Spleen (tissue), 11 donors: Measurements from ENCODE around the gene SLC2A11. TPM values are rescaled to one million over a fixed set of nuclear protein-coding genes. Genes with fewer than 3 reads are reported as not detected.

Experiments used
- DNase-seq: peaks from one replicate; pipeline ENCODE4 v3.0.0-alpha.2; 2020
- H3K27ac ChIP-seq, 8 donors: fragments of 200-600 bp; sonication (generic) in 7 of 8; 1 replicate in 4 of 8; 2 replicates in 4 of 8; pipeline versions ENCODE4 v1.5.0 to v1.8.0; 2016 to 2021; ENCODE audit warnings: inconsistent platforms in 4 of 8, mild to moderate bottlenecking in 4 of 8, moderate library complexity in 1 of 8
- H3K27me3 ChIP-seq, 7 donors: fragments of 200-600 bp; sonication (generic) in 6 of 7; replicated peaks in 1 of 7; 1 replicate in 4 of 7; 2 replicates in 3 of 7; pipeline versions ENCODE4 v1.5.0 to v1.8.0; 2016 to 2021; ENCODE audit warnings: inconsistent platforms in 3 of 7, mild to moderate bottlenecking in 1 of 7
- H3K36me3 ChIP-seq, 6 donors: fragments of 200-600 bp; sonication (generic) in 5 of 6; 1 replicate in 4 of 6; 2 replicates in 2 of 6; pipeline versions ENCODE4 v1.5.0 to v1.8.0; 2016 to 2021; ENCODE audit warnings: inconsistent platforms in 2 of 6
- H3K4me1 ChIP-seq, 6 donors: fragments of 200-600 bp; sonication (generic) in 5 of 6; 1 replicate in 3 of 6; 2 replicates in 3 of 6; pipeline versions ENCODE4 v1.5.0 to v1.8.0; 2016 to 2021; ENCODE audit warnings: inconsistent platforms in 3 of 6
- H3K4me3 ChIP-seq, 8 donors: fragments of 200-600 bp; sonication (generic) in 7 of 8; 1 replicate in 4 of 8; 2 replicates in 4 of 8; pipeline versions ENCODE4 v1.5.0 to v1.8.0; 2016 to 2021; ENCODE audit warnings: inconsistent platforms in 4 of 8, mild to moderate bottlenecking in 4 of 8, moderate library complexity in 2 of 8
- H3K9me3 ChIP-seq, 8 donors: fragments of 200-600 bp; sonication (generic) in 7 of 8; 1 replicate in 4 of 8; 2 replicates in 4 of 8; pipeline versions ENCODE4 v1.5.0 to v1.8.0; 2016 to 2021; ENCODE audit warnings: inconsistent platforms in 4 of 8
- CTCF ChIP-seq, 11 experiments: fragments of 200-600 bp in 7 of 11; fragments of 450-650 bp in 4 of 11; sonication (generic) in 4 of 11; IDR thresholded peaks in 8 of 11; conservative IDR thresholded peaks in 3 of 11; 1 replicate in 7 of 11; 2 replicates in 4 of 11; pipeline versions ENCODE4 v1.4.0 to v1.8.0; 2016 to 2021; ENCODE audit warnings: antibody characterized with exemption in 11 of 11, inconsistent platforms in 4 of 11, mild to moderate bottlenecking in 1 of 11
- POLR2A ChIP-seq, 3 donors: fragments of 450-650 bp; IDR thresholded peaks; one replicate each; pipeline ENCODE4 v1.5.1; 2017; ENCODE audit warnings: antibody characterized with exemption in 3 of 3, mild to moderate bottlenecking in 1 of 3
- POLR2AphosphoS5 ChIP-seq, 3 donors: sonication (generic); formaldehyde crosslinking; IDR thresholded peaks; one replicate each; pipeline ENCODE4 v1.5.1; 2017; ENCODE audit warnings: antibody characterized with exemption in 3 of 3
- WGBS, 5 donors: extraction: QIAGEN DNeasy Blood & Tissue Kit in 3 of 5; methylation state at CpG; one replicate each; pipeline versions ENCODE4 v1.1.5 to v1.1.7; 2013 to 2018; 5-methylcytosine and 5-hydroxymethylcytosine counted together
- intact Hi-C: fragments of 100-400 bp; cut with DNase I; formaldehyde crosslinking; loops from one replicate; pipeline ENCODE4 v1.15.0; 2023; ENCODE audit warnings: low total_unique reads
- polyA plus RNA-seq, 3 donors: library from polyadenylated mRNA; stranded (reverse); fragments of 200-250 nt; gene quantifications; one replicate each; pipeline ENCODE4 v1.2.1, GENCODE V29; 2013
- small RNA-seq, 4 donors: library from RNA; depleted of rRNA; stranded (forward); fragments of <200 nt; gene quantifications; one replicate each; pipeline ENCODE3, GENCODE V24; 2016
- total RNA-seq, 7 donors: library from RNA; depleted of rRNA in 3 of 7; stranded (reverse); fragments of >200 nt in 3 of 7; fragmentation: NEBNext Ultra II Directional in 4 of 7; extraction: Animal tissue kit (Norgen Biotek cat#: 25700) in 4 of 7; gene quantifications; one replicate each; pipeline versions ENCODE4 v1.1.0 to v1.2.1, GENCODE V29; 2016 to 2021
- donor health status: healthy with polysubstance abuse.
- donor health status: DM: no; HTN: no; CAD: no; lungs with moderate emphysema.
- donor health status: DM: no; HTN: no; CAD: no.
- donor health status: Bipolar disorder and iron deficiency.
- donor health status: healthy.
- donor health status: DM: no; HTN: no; CAD: no.
- donor health status: DM: yes; HTN: yes; CAD: no.

Gene SLC2A11
- total and polyA plus RNA-seq, 10 donors = 12.0 to 23.5 (median 16.5) TPM

GRCh38 chr22:23922921-23923320 lies 65.2 kb downstream of the SLC2A11 start:
- TF ChIP-seq CTCF (IDR thresholded peaks at IDR 0.05 in 8 of 11, conservative IDR thresholded peaks at IDR 0.05 in 3 of 11) = no peak
- no peak for TF ChIP-seq POLR2A (IDR thresholded peaks at IDR 0.05)
- TF ChIP-seq POLR2AphosphoS5 (IDR thresholded peaks at IDR 0.05) = no peak
- WGBS, 5 donors = 18 to 48% (median 36%) methylated on average over 2 of the region's 2 CpGs
- Histone ChIP-seq H3K9me3 (peaks cover 0 to 27% (median 20%) of the 10 kb centered on the region in 8 donors), H3K27ac (peak overlapping the region in 1 of 8 donors; percentile 11), H3K4me3 (no peak overlapping the region), H3K4me1 (peaks cover 0 to 15% (median 0%) of the 10 kb centered on the region in 6 donors), H3K27me3 (no peaks in the 10 kb centered on the region), H3K36me3 (peaks cover 0 to 98% (median 15%) of the 10 kb centered on the region in 6 donors)
- intact Hi-C loops = no loop called here
- no peak for DNase-seq

- 80 to 94% (median 91%) methylated on average over 6 of the region's 6 CpGs for WGBS, 5 donors
- no peak overlapping the region for H3K4me3 ChIP-seq
Measured at GRCh38 chr22:23925020-23925606, 67.4 kb downstream of the SLC2A11 start.

GRCh38 chr22:23926561-23926960 lies 68.9 kb downstream of the SLC2A11 start:
- peaks cover 0 to 15% (median 0%) of the 10 kb centered on the region in 6 donors for H3K4me1 ChIP-seq
- DNase-seq = no peak
- H3K27me3 ChIP-seq = no peaks in the 10 kb centered on the region
- WGBS, 5 donors = 72 to 82% (median 78%) methylated on average over 14 of the region's 14 CpGs
- peaks cover 0 to 36% (median 25%) of the 10 kb centered on the region in 8 donors for H3K9me3 ChIP-seq
- intact Hi-C loops = no loop called here
- TF ChIP-seq CTCF (IDR thresholded peaks at IDR 0.05 in 8 of 11, conservative IDR thresholded peaks at IDR 0.05 in 3 of 11) = no peak
- TF ChIP-seq POLR2AphosphoS5 (IDR thresholded peaks at IDR 0.05) = no peak
- TF ChIP-seq POLR2A (IDR thresholded peaks at IDR 0.05) = no peak
- H3K36me3 ChIP-seq = peaks cover 0 to 100% (median 15%) of the 10 kb centered on the region in 6 donors
- no peak overlapping the region for H3K4me3 ChIP-seq
- H3K27ac ChIP-seq = no peak overlapping the region

More at GRCh38 chr22:23925020-23925606, 67.4 kb downstream of the SLC2A11 start:
- no peaks in the 10 kb centered on the region for H3K27me3 ChIP-seq
- no peak for DNase-seq
- intact Hi-C loops = no loop called here
- TF ChIP-seq CTCF (IDR thresholded peaks at IDR 0.05 in 8 of 11, conservative IDR thresholded peaks at IDR 0.05 in 3 of 11) = no peak
- no peak for TF ChIP-seq POLR2AphosphoS5 (IDR thresholded peaks at IDR 0.05)
- no peak for TF ChIP-seq POLR2A (IDR thresholded peaks at IDR 0.05)
- H3K9me3 ChIP-seq = peaks cover 0 to 30% (median 21%) of the 10 kb centered on the region in 8 donors
- peaks cover 0 to 15% (median 0%) of the 10 kb centered on the region in 6 donors for H3K4me1 ChIP-seq
- peaks cover 0 to 98% (median 15%) of the 10 kb centered on the region in 6 donors for H3K36me3 ChIP-seq
- no peak overlapping the region for H3K27ac ChIP-seq

Small RNA genes within 50 kb of the gene (small RNA-seq; reads per million reads assigned to genes)
- 0 reads per million in 4 donors for gene RN7SL268P

Other genes with a start within 250 kb of the SLC2A11 start
- 1 to 10 TPM in 3 of 7 donors, under 1 TPM in 1, not detected in 3; 0.44 to 2.5 (median 2.2) TPM for gene DRICH1, start 225.6 kb upstream of the SLC2A11 start, total RNA-seq
- 1 to 10 TPM in 2 of 3 donors, under 1 TPM in 1; 0.29 to 2.2 (median 1.6) TPM for gene DRICH1, start 225.6 kb upstream of the SLC2A11 start, polyA plus RNA-seq
- gene RGL4, start 166.9 kb upstream of the SLC2A11 start, total RNA-seq = 10 to 100 TPM in 6 of 7 donors, 1 to 10 TPM in 1; 9.6 to 46.6 (median 23.0) TPM
- 10 to 100 TPM; 10.5 to 19.5 (median 15.7) TPM for gene RGL4, start 166.9 kb upstream of the SLC2A11 start, polyA plus RNA-seq
- gene ZNF70, start 106.8 kb upstream of the SLC2A11 start, total RNA-seq = 1 to 10 TPM; 5.0 to 7.4 (median 6.0) TPM
- gene ZNF70, start 106.8 kb upstream of the SLC2A11 start, polyA plus RNA-seq = 1 to 10 TPM in 1 of 3 donors, under 1 TPM in 2; 0.55 to 1.3 (median 0.72) TPM
- gene VPREB3, start 103.5 kb upstream of the SLC2A11 start, total RNA-seq = 100 to 1,000 TPM in 1 of 7 donors, 10 to 100 TPM in 6; 24.9 to 103 (median 49.5) TPM
- 100 to 1,000 TPM; 315 to 472 (median 377) TPM for gene VPREB3, start 103.5 kb upstream of the SLC2A11 start, polyA plus RNA-seq
- gene C22orf15, start 94.9 kb upstream of the SLC2A11 start, total RNA-seq = under 1 TPM in 4 of 7 donors, not detected in 3; 0.44 to 0.97 (median 0.76) TPM
- gene C22orf15, start 94.9 kb upstream of the SLC2A11 start, polyA plus RNA-seq = 1 to 10 TPM in 1 of 3 donors, under 1 TPM in 2; 0.29 to 1.4 (median 0.59) TPM
- 100 to 1,000 TPM in 1 of 7 donors, 10 to 100 TPM in 6; 16.8 to 101 (median 83.4) TPM for gene CHCHD10, start 89.9 kb upstream of the SLC2A11 start, total RNA-seq
- gene CHCHD10, start 89.9 kb upstream of the SLC2A11 start, polyA plus RNA-seq = 100 to 1,000 TPM; 117 to 189 (median 167) TPM
- 10 to 100 TPM in 1 of 7 donors, 1 to 10 TPM in 5, under 1 TPM in 1; 0.66 to 11.0 (median 3.3) TPM for gene MMP11, start 85.0 kb upstream of the SLC2A11 start, total RNA-seq
- 1 to 10 TPM; 4.4 to 6.8 (median 4.7) TPM for gene MMP11, start 85.0 kb upstream of the SLC2A11 start, polyA plus RNA-seq
- 100 to 1,000 TPM in 2 of 7 donors, 10 to 100 TPM in 5; 72.8 to 166 (median 84.6) TPM for gene SMARCB1, start 70.9 kb upstream of the SLC2A11 start, total RNA-seq
- gene SMARCB1, start 70.9 kb upstream of the SLC2A11 start, polyA plus RNA-seq = 100 to 1,000 TPM in 1 of 3 donors, 10 to 100 TPM in 2; 64.2 to 100 (median 86.9) TPM
- gene DERL3, start 18.9 kb upstream of the SLC2A11 start, total RNA-seq = 10 to 100 TPM; 10.2 to 62.8 (median 30.4) TPM
- 10 to 100 TPM; 16.1 to 18.8 (median 17.9) TPM for gene DERL3, start 18.9 kb upstream of the SLC2A11 start, polyA plus RNA-seq
- gene MIF, start 36.5 kb downstream of the SLC2A11 start, total RNA-seq = 100 to 1,000 TPM; 168 to 346 (median 211) TPM
- gene MIF, start 36.5 kb downstream of the SLC2A11 start, polyA plus RNA-seq = 100 to 1,000 TPM; 421 to 580 (median 501) TPM
- 10 to 100 TPM in 1 of 7 donors, 1 to 10 TPM in 6; 2.0 to 11.6 (median 3.7) TPM for gene GSTT2B, start 103.3 kb downstream of the SLC2A11 start, total RNA-seq
- gene GSTT2B, start 103.3 kb downstream of the SLC2A11 start, polyA plus RNA-seq = 10 to 100 TPM in 1 of 3 donors, 1 to 10 TPM in 2; 4.7 to 11.6 (median 6.6) TPM
- gene DDTL, start 109.0 kb downstream of the SLC2A11 start, total RNA-seq = 1 to 10 TPM in 6 of 7 donors, not detected in 1; 2.3 to 5.0 (median 2.3) TPM
- gene DDTL, start 109.0 kb downstream of the SLC2A11 start, polyA plus RNA-seq = 1 to 10 TPM; 1.0 to 3.0 (median 1.5) TPM
- 100 to 1,000 TPM in 1 of 7 donors, 10 to 100 TPM in 6; 63.4 to 112 (median 67.8) TPM for gene DDT, start 116.6 kb downstream of the SLC2A11 start, total RNA-seq
- 100 to 1,000 TPM; 138 to 224 (median 154) TPM for gene DDT, start 116.6 kb downstream of the SLC2A11 start, polyA plus RNA-seq
- under 1 TPM in 2 of 7 donors, not detected in 5; 0.44 to 0.95 TPM for gene GSTT2, start 122.3 kb downstream of the SLC2A11 start, total RNA-seq
- gene GSTT2, start 122.3 kb downstream of the SLC2A11 start, polyA plus RNA-seq = 1 to 10 TPM in 1 of 3 donors, under 1 TPM in 2; 0.16 to 1.3 (median 0.41) TPM
- gene GSTT4, start 147.6 kb downstream of the SLC2A11 start, total RNA-seq = not detected
- gene GSTT4, start 147.6 kb downstream of the SLC2A11 start, polyA plus RNA-seq = not detected
- gene CABIN1, start 153.4 kb downstream of the SLC2A11 start, total RNA-seq = 10 to 100 TPM; 51.3 to 89.5 (median 74.9) TPM
- 10 to 100 TPM; 25.5 to 44.1 (median 39.6) TPM for gene CABIN1, start 153.4 kb downstream of the SLC2A11 start, polyA plus RNA-seq